H9 (cell line): ENCODE results near the gene DLST. TPM values are rescaled to one million over a fixed set of nuclear protein-coding genes. Genes with fewer than 3 reads are reported as not detected.

Source experiments
- DNase-seq: peaks from one replicate; pipeline ENCODE4 v3.0.0-alpha.2; 2017
- H2AFZ ChIP-seq: one replicate; pipeline ENCODE4 v1.6.1; 2013; ENCODE audit warnings: mild to moderate bottlenecking, low read length, control low read depth, moderate library complexity
- H2AK5ac ChIP-seq: 2 replicates; pipeline ENCODE4 v1.6.1; 2013; ENCODE audit warnings: low read length, control low read depth, mixed read lengths; ENCODE audit not compliant: insufficient read length
- H2BK120ac ChIP-seq: one replicate; pipeline ENCODE4 v1.6.1; 2013; ENCODE audit warnings: low read depth, mild to moderate bottlenecking, low read length, control low read depth, inconsistent platforms; ENCODE audit not compliant: poor library complexity, severe bottlenecking
- H2BK12ac ChIP-seq: 2 replicates; pipeline ENCODE4 v1.6.1; 2013; ENCODE audit warnings: low read length, control low read depth, mixed read lengths, low read depth; ENCODE audit not compliant: insufficient read length
- H2BK15ac ChIP-seq: 2 replicates; pipeline ENCODE4 v1.6.1; 2013; ENCODE audit warnings: low read depth, low read length, control low read depth
- H2BK20ac ChIP-seq: one replicate; pipeline ENCODE4 v1.6.1; 2013; ENCODE audit warnings: low read depth, mild to moderate bottlenecking, low read length, control low read depth, inconsistent platforms; ENCODE audit not compliant: poor library complexity, severe bottlenecking
- H2BK5ac ChIP-seq: 2 replicates; pipeline ENCODE4 v1.6.1; 2013; ENCODE audit warnings: low read length, control low read depth, mixed read lengths; ENCODE audit not compliant: insufficient read length
- H3K14ac ChIP-seq: 2 replicates; pipeline ENCODE4 v1.6.1; 2013; ENCODE audit warnings: low read length, control low read depth; ENCODE audit not compliant: insufficient read depth
- H3K18ac ChIP-seq: 2 replicates; pipeline ENCODE4 v1.6.1; 2013; ENCODE audit warnings: low read depth, mild to moderate bottlenecking, mixed read lengths, low read length, control low read depth; ENCODE audit not compliant: insufficient read length
- H3K23ac ChIP-seq: 2 replicates; pipeline ENCODE4 v1.6.1; 2013; ENCODE audit warnings: low read length, control low read depth, mixed read lengths, low read depth; ENCODE audit not compliant: insufficient read length
- H3K23me2 ChIP-seq: 2 replicates; pipeline ENCODE4 v1.6.1; 2013; ENCODE audit warnings: low read depth, mild to moderate bottlenecking, mixed read lengths, low read length, control low read depth; ENCODE audit not compliant: insufficient read length, poor library complexity, severe bottlenecking
- H3K27ac ChIP-seq: 2 replicates; pipeline ENCODE4 v1.5.1; 2013; ENCODE audit warnings: low read length, control low read depth, mixed read lengths, low read depth; ENCODE audit not compliant: insufficient read length
- H3K27me3 ChIP-seq: 2 replicates; pipeline ENCODE4 v1.6.1; 2013; ENCODE audit warnings: low read length, control low read depth, inconsistent platforms; ENCODE audit not compliant: insufficient read depth
- H3K4ac ChIP-seq: 2 replicates; pipeline ENCODE4 v1.6.1; 2013; ENCODE audit warnings: low read depth, mild to moderate bottlenecking, control low read depth, inconsistent platforms, low read length, moderate library complexity
- H3K4me1 ChIP-seq: 2 replicates; pipeline ENCODE4 v1.6.1; 2013; ENCODE audit warnings: low read length, control low read depth, inconsistent platforms; ENCODE audit not compliant: insufficient read depth
- H3K4me2 ChIP-seq: 2 replicates; pipeline ENCODE4 v1.6.1; 2013; ENCODE audit warnings: low read length, control low read depth, mixed read lengths; ENCODE audit not compliant: insufficient read length, insufficient read depth
- H3K56ac ChIP-seq: 2 replicates; pipeline ENCODE4 v1.6.1; 2013; ENCODE audit warnings: low read depth, mild to moderate bottlenecking, mixed read lengths, low read length, control low read depth; ENCODE audit not compliant: insufficient read length
- H3K79me1 ChIP-seq: 2 replicates; pipeline ENCODE4 v1.6.1; 2013; ENCODE audit warnings: low read depth, mild to moderate bottlenecking, moderate library complexity, low read length, control low read depth, inconsistent platforms; ENCODE audit not compliant: insufficient read depth, poor library complexity, severe bottlenecking
- H3K79me2 ChIP-seq: 2 replicates; pipeline ENCODE4 v1.6.1; 2013; ENCODE audit warnings: low read length, control low read depth, inconsistent platforms; ENCODE audit not compliant: insufficient read depth
- H3K9ac ChIP-seq: 2 replicates; pipeline ENCODE4 v1.6.1; 2013; ENCODE audit warnings: low read length, control low read depth, mixed read lengths; ENCODE audit not compliant: insufficient read length; ENCODE audit errors: extremely low read depth
- H3K9me3 ChIP-seq: one replicate; pipeline ENCODE4 v1.6.1; 2013; ENCODE audit warnings: low read depth, low read length, inconsistent platforms; ENCODE audit not compliant: control insufficient read depth
- H3T11ph ChIP-seq: one replicate; pipeline ENCODE4 v1.6.1; 2013; ENCODE audit warnings: mild to moderate bottlenecking, low read length, control low read depth, inconsistent platforms
- H4K20me1 ChIP-seq: one replicate; pipeline ENCODE4 v1.6.1; 2013; ENCODE audit not compliant: control insufficient read depth, insufficient read length, insufficient read depth
- H4K5ac ChIP-seq: 2 replicates; pipeline ENCODE4 v1.6.1; 2013; ENCODE audit warnings: low read depth, mild to moderate bottlenecking, mixed read lengths, low read length, control low read depth; ENCODE audit not compliant: insufficient read length
- H4K8ac ChIP-seq: replicated peaks from 2 replicates; pipeline ENCODE4 v1.6.1; 2013; ENCODE audit warnings: low read length, control low read depth, mixed read lengths, low read depth; ENCODE audit not compliant: insufficient read length
- H4K91ac ChIP-seq: 2 replicates; pipeline ENCODE4 v1.6.1; 2013; ENCODE audit warnings: low read depth, mild to moderate bottlenecking, moderate library complexity, mixed read lengths, low read length, control low read depth; ENCODE audit not compliant: insufficient read length
- H3K27ac Mint-ChIP-seq, 3 experiments: 2 replicates in 2 of 3; 3 replicates in 1 of 3; pipeline ENCODE4 v1.8.0; 2020 to 2021; ENCODE audit warnings: mixed read lengths in 3 of 3, mild to moderate bottlenecking in 1 of 3, moderate library complexity in 1 of 3
- H3K27me3 Mint-ChIP-seq: 2 replicates; pipeline ENCODE4 v1.8.0; 2021; ENCODE audit warnings: low read depth, mild to moderate bottlenecking, moderate library complexity, mixed read lengths
- H3K36me3 Mint-ChIP-seq, 3 experiments: 2 replicates in 2 of 3; 3 replicates in 1 of 3; pipeline ENCODE4 v1.8.0; 2020 to 2021; ENCODE audit warnings: low read depth in 3 of 3, mixed read lengths in 3 of 3; ENCODE audit not compliant: insufficient read depth in 1 of 3
- H3K4me1 Mint-ChIP-seq, 2 experiments: 2 replicates each; pipeline ENCODE4 v1.8.0; 2020; ENCODE audit warnings: mixed read lengths in 2 of 2
- H3K4me3 Mint-ChIP-seq, 2 experiments: 2 replicates in 1 of 2; 3 replicates in 1 of 2; pipeline ENCODE4 v1.8.0; 2020 to 2021; ENCODE audit warnings: mild to moderate bottlenecking in 2 of 2, mixed read lengths in 2 of 2, moderate library complexity in 1 of 2
- H3K9me3 Mint-ChIP-seq, 2 experiments: 2 replicates in 1 of 2; 3 replicates in 1 of 2; pipeline ENCODE4 v1.8.0; 2020; ENCODE audit warnings: mild to moderate bottlenecking in 2 of 2, mixed read lengths in 2 of 2, moderate library complexity in 1 of 2
- WGBS: extraction: QIAGEN DNeasy Blood & Tissue Kit; methylation state at CpG from one replicate; pipeline ENCODE4 v1.1.7; 2013; ENCODE audit warnings: missing lambda C conversion rate, low lambda C conversion rate, mixed read lengths; ENCODE audit not compliant: insufficient read length; ENCODE audit errors: extremely low coverage; 5-methylcytosine and 5-hydroxymethylcytosine counted together
- total RNA-seq: library from RNA; stranded (reverse); gene quantifications from 2 replicates; pipeline ENCODE4 v1.2.1, GENCODE V29; 2021
- TF ChIP-seq, protein P1 (sequence below): fragments of 200-600 bp; sonication (generic); conservative IDR thresholded peaks from 3 replicates; pipeline ENCODE4 v1.8.0; 2021; ENCODE audit warnings: antibody characterized with exemption, mild to moderate bottlenecking

DLST gene
- total RNA-seq, 1 experiment from 2014 or later = 116 TPM

DNA sequence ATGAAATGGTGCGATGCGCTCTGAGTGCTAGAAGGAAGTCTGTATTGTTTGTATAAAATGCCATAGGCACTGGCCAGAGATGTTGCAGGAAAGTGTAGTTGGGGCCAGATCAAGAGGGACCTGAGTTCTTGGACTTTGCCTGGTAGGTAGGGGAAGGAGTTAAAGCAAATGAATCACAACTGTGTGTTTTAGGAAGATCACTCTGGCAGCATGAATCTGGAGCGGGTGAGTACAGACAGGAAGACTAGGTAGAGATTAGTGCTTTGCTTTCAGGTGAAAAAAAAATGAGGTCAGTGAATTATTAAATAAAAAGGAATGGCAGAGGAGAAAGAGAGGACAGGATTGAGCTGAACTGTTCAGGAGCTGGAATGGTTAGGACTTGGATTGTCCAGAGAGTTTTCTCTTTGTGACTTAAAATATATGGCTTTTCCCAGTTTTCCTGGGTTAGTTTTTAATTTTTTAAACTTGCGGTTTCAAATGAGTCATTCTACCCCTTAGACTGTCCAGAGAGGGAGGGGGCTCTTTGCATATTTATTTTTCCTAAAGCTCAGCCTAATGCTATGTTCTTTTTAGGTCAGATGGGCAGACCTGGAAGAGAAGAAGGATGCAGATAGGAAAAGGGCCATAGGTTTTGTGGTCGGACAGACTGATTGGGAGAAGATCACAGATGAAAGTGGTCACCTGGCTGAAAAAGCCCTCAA is 46.9 kb upstream of the DLST start:
- no peak overlapping the region for H4K8ac ChIP-seq
- H2BK5ac ChIP-seq = no peak overlapping the region
- no peak overlapping the region for H3K23ac ChIP-seq
- no peak overlapping the region for H2BK12ac ChIP-seq
- H2AK5ac ChIP-seq = no peak overlapping the region
- H2AFZ ChIP-seq = no peak overlapping the region
- no peak overlapping the region for H2BK120ac ChIP-seq
- no peaks in the 10 kb centered on the region for H3K23me2 ChIP-seq
- H4K20me1 ChIP-seq = no peaks in the 10 kb centered on the region
- peak overlapping the region in 2 of 3 experiments; percentile 8 to 18; a peak in 4 of 7 replicates for H3K27ac Mint-ChIP-seq
- no CpG with 5 or more reads among the region's 5 CpGs for WGBS
- H3K9ac ChIP-seq = no peak overlapping the region
- H3T11ph ChIP-seq = no peak overlapping the region
- peaks cover 0 to 20% (median 19%) of the 10 kb centered on the region in 3 experiments; a peak in 5 of 7 replicates for H3K36me3 Mint-ChIP-seq
- no peaks in the 10 kb centered on the region for H3K79me1 ChIP-seq
- no peak overlapping the region for H3K14ac ChIP-seq
- DNase-seq = no peak
- no peak overlapping the region for H2BK15ac ChIP-seq
- no peaks in the 10 kb centered on the region for H3K4me1 Mint-ChIP-seq
- H2BK20ac ChIP-seq = no peak overlapping the region
- H3K9me3 ChIP-seq = no peaks in the 10 kb centered on the region
- no peaks in the 10 kb centered on the region for H3K27me3 Mint-ChIP-seq
- no peak overlapping the region for H3K4me3 Mint-ChIP-seq
- no peaks in the 10 kb centered on the region for H3K27me3 ChIP-seq
- no peak overlapping the region for H4K91ac ChIP-seq
- H3K4me2 ChIP-seq = no peak overlapping the region
- TF ChIP-seq, protein P1, sequence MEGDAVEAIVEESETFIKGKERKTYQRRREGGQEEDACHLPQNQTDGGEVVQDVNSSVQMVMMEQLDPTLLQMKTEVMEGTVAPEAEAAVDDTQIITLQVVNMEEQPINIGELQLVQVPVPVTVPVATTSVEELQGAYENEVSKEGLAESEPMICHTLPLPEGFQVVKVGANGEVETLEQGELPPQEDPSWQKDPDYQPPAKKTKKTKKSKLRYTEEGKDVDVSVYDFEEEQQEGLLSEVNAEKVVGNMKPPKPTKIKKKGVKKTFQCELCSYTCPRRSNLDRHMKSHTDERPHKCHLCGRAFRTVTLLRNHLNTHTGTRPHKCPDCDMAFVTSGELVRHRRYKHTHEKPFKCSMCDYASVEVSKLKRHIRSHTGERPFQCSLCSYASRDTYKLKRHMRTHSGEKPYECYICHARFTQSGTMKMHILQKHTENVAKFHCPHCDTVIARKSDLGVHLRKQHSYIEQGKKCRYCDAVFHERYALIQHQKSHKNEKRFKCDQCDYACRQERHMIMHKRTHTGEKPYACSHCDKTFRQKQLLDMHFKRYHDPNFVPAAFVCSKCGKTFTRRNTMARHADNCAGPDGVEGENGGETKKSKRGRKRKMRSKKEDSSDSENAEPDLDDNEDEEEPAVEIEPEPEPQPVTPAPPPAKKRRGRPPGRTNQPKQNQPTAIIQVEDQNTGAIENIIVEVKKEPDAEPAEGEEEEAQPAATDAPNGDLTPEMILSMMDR = no peak
- no peak overlapping the region for H3K27ac ChIP-seq
- H3K79me2 ChIP-seq = no peaks in the 10 kb centered on the region
- H3K56ac ChIP-seq = no peak overlapping the region
- H3K4me1 ChIP-seq = no peaks in the 10 kb centered on the region
- no peak overlapping the region for H4K5ac ChIP-seq
- H3K18ac ChIP-seq = no peak overlapping the region
- no peaks in the 10 kb centered on the region for H3K9me3 Mint-ChIP-seq
- no peak overlapping the region for H3K4ac ChIP-seq
